Thyroid gland (tissue), 4 donors: Measurements from ENCODE around the gene TLCD1.
A peak's percentile ranks its signal among the peaks of the same experiment; 100 is the strongest.

ENCODE experiments used
- POLR2A ChIP-seq, 2 donors: fragments of 450-650 bp; IDR thresholded peaks; one replicate each; pipeline ENCODE4 v1.6.1; 2017; ENCODE audit warnings: antibody characterized with exemption in 2 of 2, mild to moderate bottlenecking in 2 of 2, moderate library complexity in 1 of 2
- TF ChIP-seq, protein P1 (sequence below), 6 experiments: fragments of 200-600 bp in 3 of 6; fragments of 450-650 bp in 3 of 6; sonication (generic) in 3 of 6; IDR thresholded peaks; one replicate each; pipeline ENCODE4 v1.5.1; 2016 to 2019; ENCODE audit warnings: antibody characterized with exemption in 6 of 6, mild to moderate bottlenecking in 2 of 6, inconsistent platforms in 1 of 6, moderate library complexity in 1 of 6

DNA sequence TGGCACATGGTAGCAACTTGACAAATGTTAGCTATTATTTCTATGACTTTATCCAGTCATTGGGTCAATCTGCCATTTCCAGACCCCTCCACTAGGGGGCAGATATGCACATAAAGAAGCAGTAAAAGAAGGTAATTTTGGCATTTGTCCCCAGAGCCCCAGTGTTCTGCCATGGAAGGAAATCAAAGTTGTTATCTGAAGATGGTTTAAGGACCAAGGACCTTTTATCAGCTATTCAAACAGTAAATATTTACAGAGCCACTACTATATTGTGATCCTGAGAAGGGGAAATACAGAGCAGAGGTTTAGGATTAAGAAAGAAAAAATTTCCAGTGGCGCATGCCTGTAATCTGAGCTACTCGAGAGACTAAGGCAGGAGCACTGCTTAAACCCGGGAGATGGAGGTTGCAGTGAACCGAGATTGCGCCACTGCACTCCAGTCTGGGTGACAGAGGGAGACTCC is 37.8 kb upstream of the TLCD1 start:
- no peak for TF ChIP-seq POLR2A (IDR thresholded peaks at IDR 0.05)
- TF ChIP-seq, protein P1, sequence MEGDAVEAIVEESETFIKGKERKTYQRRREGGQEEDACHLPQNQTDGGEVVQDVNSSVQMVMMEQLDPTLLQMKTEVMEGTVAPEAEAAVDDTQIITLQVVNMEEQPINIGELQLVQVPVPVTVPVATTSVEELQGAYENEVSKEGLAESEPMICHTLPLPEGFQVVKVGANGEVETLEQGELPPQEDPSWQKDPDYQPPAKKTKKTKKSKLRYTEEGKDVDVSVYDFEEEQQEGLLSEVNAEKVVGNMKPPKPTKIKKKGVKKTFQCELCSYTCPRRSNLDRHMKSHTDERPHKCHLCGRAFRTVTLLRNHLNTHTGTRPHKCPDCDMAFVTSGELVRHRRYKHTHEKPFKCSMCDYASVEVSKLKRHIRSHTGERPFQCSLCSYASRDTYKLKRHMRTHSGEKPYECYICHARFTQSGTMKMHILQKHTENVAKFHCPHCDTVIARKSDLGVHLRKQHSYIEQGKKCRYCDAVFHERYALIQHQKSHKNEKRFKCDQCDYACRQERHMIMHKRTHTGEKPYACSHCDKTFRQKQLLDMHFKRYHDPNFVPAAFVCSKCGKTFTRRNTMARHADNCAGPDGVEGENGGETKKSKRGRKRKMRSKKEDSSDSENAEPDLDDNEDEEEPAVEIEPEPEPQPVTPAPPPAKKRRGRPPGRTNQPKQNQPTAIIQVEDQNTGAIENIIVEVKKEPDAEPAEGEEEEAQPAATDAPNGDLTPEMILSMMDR (IDR thresholded peaks at IDR 0.05) = peak; percentile 76 to 90 (median 85)
